Measurements from ENCODE around the gene NAA40. TPM values are rescaled to one million over a fixed set of nuclear protein-coding genes. Genes with fewer than 3 reads are reported as not detected.
A peak's percentile ranks its signal among the peaks of the same experiment; 100 is the strongest.

Gene NAA40
- total and polyA plus RNA-seq, 10 of the 15 experiments (the other 5 are each of a cell fraction or from before 2014, with no cell fraction given): 4.8 to 31.6 (median 22.2) TPM

DNA sequence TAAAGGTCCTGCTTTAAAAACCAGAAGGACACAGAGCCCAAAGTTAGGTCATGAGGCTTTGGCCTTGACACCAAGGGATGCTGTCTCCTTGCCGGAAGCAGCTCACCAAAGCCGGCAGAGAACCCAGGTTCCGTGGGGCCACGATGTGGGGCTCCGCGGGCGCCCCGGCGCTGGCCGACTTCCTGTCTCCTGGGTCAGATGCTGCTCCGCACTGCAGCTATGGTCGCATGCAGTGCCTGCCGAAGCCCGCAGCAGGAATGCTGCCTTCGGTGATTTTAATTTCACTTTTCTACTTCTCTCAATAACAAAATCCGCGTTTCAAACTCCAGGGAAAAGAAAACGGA lies 47.0 kb downstream of the NAA40 start (continued):
- TF ChIP-seq ATF3 (IDR thresholded peaks at IDR 0.05; ENCODE audit: borderline replicate concordance, extremely low read depth, low read depth, low read length): no peak
- 0 out of 3 replicates have a peak, but pooled peaks have one; percentile 21 for TF ChIP-seq POU2F2 (IDR thresholded peaks at IDR 0.05; ENCODE audit: borderline replicate concordance, low read depth, low read length)
- TF ChIP-seq EP300 (IDR thresholded peaks at IDR 0.05; ENCODE audit: borderline replicate concordance in 1 of 2, control insufficient read depth in 1 of 2, low read depth in 2 of 2, low read length in 2 of 2): no peak
- TF ChIP-seq MYC (IDR thresholded peaks at IDR 0.05; ENCODE audit: insufficient read depth, insufficient read length, insufficient replicate concordance, low read length, severe bottlenecking): no peak
- TF ChIP-seq CHD1 (IDR thresholded peaks at IDR 0.05; ENCODE audit: low read depth, low read length): no peak
- TF ChIP-seq SPI1 (IDR thresholded peaks at IDR 0.05; ENCODE audit: borderline replicate concordance, insufficient read depth, low read depth, low read length): no peak; the same call in 1 of the 2 replicates
- no peak for TF ChIP-seq NR2C2 (IDR thresholded peaks at IDR 0.05; ENCODE audit: borderline replicate concordance, control insufficient read depth, insufficient read length, low read depth)
- no peak for TF ChIP-seq SREBF1 (IDR thresholded peaks at IDR 0.05; ENCODE audit: low read length)
- TF ChIP-seq RELA (IDR thresholded peaks at IDR 0.05; ENCODE audit: borderline replicate concordance, partially characterized antibody): no peak
- TF ChIP-seq, protein P1, sequence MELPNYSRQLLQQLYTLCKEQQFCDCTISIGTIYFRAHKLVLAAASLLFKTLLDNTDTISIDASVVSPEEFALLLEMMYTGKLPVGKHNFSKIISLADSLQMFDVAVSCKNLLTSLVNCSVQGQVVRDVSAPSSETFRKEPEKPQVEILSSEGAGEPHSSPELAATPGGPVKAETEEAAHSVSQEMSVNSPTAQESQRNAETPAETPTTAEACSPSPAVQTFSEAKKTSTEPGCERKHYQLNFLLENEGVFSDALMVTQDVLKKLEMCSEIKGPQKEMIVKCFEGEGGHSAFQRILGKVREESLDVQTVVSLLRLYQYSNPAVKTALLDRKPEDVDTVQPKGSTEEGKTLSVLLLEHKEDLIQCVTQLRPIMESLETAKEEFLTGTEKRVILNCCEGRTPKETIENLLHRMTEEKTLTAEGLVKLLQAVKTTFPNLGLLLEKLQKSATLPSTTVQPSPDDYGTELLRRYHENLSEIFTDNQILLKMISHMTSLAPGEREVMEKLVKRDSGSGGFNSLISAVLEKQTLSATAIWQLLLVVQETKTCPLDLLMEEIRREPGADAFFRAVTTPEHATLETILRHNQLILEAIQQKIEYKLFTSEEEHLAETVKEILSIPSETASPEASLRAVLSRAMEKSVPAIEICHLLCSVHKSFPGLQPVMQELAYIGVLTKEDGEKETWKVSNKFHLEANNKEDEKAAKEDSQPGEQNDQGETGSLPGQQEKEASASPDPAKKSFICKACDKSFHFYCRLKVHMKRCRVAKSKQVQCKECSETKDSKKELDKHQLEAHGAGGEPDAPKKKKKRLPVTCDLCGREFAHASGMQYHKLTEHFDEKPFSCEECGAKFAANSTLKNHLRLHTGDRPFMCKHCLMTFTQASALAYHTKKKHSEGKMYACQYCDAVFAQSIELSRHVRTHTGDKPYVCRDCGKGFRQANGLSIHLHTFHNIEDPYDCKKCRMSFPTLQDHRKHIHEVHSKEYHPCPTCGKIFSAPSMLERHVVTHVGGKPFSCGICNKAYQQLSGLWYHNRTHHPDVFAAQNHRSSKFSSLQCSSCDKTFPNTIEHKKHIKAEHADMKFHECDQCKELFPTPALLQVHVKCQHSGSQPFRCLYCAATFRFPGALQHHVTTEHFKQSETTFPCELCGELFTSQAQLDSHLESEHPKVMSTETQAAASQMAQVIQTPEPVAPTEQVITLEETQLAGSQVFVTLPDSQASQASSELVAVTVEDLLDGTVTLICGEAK (IDR thresholded peaks at IDR 0.05; ENCODE audit: borderline replicate concordance): no peak; the same call in 1 of the 2 replicates
- no peak for TF ChIP-seq IRF4 (IDR thresholded peaks at IDR 0.05; ENCODE audit: low read depth, low read length)
- TF ChIP-seq, protein P2, sequence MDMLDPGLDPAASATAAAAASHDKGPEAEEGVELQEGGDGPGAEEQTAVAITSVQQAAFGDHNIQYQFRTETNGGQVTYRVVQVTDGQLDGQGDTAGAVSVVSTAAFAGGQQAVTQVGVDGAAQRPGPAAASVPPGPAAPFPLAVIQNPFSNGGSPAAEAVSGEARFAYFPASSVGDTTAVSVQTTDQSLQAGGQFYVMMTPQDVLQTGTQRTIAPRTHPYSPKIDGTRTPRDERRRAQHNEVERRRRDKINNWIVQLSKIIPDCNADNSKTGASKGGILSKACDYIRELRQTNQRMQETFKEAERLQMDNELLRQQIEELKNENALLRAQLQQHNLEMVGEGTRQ (IDR thresholded peaks at IDR 0.05; ENCODE audit: borderline replicate concordance, low read depth, low read length): no peak
- no peak for TF ChIP-seq ATF7 (IDR thresholded peaks at IDR 0.05; ENCODE audit: low read depth)
- TF ChIP-seq RFX5 (IDR thresholded peaks at IDR 0.05; ENCODE audit: low read depth, low read length): no peak
- TF ChIP-seq, protein P3, sequence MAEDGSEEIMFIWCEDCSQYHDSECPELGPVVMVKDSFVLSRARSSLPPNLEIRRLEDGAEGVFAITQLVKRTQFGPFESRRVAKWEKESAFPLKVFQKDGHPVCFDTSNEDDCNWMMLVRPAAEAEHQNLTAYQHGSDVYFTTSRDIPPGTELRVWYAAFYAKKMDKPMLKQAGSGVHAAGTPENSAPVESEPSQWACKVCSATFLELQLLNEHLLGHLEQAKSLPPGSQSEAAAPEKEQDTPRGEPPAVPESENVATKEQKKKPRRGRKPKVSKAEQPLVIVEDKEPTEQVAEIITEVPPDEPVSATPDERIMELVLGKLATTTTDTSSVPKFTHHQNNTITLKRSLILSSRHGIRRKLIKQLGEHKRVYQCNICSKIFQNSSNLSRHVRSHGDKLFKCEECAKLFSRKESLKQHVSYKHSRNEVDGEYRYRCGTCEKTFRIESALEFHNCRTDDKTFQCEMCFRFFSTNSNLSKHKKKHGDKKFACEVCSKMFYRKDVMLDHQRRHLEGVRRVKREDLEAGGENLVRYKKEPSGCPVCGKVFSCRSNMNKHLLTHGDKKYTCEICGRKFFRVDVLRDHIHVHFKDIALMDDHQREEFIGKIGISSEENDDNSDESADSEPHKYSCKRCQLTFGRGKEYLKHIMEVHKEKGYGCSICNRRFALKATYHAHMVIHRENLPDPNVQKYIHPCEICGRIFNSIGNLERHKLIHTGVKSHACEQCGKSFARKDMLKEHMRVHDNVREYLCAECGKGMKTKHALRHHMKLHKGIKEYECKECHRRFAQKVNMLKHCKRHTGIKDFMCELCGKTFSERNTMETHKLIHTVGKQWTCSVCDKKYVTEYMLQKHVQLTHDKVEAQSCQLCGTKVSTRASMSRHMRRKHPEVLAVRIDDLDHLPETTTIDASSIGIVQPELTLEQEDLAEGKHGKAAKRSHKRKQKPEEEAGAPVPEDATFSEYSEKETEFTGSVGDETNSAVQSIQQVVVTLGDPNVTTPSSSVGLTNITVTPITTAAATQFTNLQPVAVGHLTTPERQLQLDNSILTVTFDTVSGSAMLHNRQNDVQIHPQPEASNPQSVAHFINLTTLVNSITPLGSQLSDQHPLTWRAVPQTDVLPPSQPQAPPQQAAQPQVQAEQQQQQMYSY (CRISPR knock-in tag; IDR thresholded peaks at IDR 0.05): no peak
- no peak for TF ChIP-seq BHLHE40 (IDR thresholded peaks at IDR 0.05; ENCODE audit: borderline replicate concordance in 1 of 2, low read depth in 2 of 2, low read length in 1 of 2)
- TF ChIP-seq RELB (IDR thresholded peaks at IDR 0.05; ENCODE audit: low read depth): no peak
- no peak for TF ChIP-seq MXI1 (IDR thresholded peaks at IDR 0.05; ENCODE audit: low read depth, low read length)
- TF ChIP-seq ZNF622 (IDR thresholded peaks at IDR 0.05): no peak

Measured in GM12878 (cell line).